NB4 (cell line): ENCODE data around the gene GNPDA2.

Experiments
- DNase-seq: peaks from one replicate; pipeline ENCODE4 v3.0.0; 2010; ENCODE audit warnings: low read depth
- H3K4me3 ChIP-seq: one replicate; pipeline ENCODE4 v1.5.1; 2011; ENCODE audit warnings: mild to moderate bottlenecking, low read depth, low read length, moderate library complexity
- MYC ChIP-seq: IDR thresholded peaks from 2 replicates; pipeline ENCODE4 v1.6.1; 2011; ENCODE audit warnings: low read depth, low read length
- POLR2A ChIP-seq: IDR thresholded peaks from 2 replicates; pipeline ENCODE4 v1.6.1; 2011; ENCODE audit warnings: mild to moderate bottlenecking; ENCODE audit not compliant: insufficient read length; ENCODE audit errors: extremely low read depth
- TF ChIP-seq, protein P1 (sequence below): IDR thresholded peaks from 2 replicates; pipeline ENCODE4 v1.6.1; 2011; ENCODE audit warnings: low read depth, low read length
- TF ChIP-seq, protein P2 (sequence below): IDR thresholded peaks from one replicate; pipeline ENCODE4 v1.5.1; 2012; ENCODE audit warnings: low read depth, low read length

GNPDA2 gene

DNA sequence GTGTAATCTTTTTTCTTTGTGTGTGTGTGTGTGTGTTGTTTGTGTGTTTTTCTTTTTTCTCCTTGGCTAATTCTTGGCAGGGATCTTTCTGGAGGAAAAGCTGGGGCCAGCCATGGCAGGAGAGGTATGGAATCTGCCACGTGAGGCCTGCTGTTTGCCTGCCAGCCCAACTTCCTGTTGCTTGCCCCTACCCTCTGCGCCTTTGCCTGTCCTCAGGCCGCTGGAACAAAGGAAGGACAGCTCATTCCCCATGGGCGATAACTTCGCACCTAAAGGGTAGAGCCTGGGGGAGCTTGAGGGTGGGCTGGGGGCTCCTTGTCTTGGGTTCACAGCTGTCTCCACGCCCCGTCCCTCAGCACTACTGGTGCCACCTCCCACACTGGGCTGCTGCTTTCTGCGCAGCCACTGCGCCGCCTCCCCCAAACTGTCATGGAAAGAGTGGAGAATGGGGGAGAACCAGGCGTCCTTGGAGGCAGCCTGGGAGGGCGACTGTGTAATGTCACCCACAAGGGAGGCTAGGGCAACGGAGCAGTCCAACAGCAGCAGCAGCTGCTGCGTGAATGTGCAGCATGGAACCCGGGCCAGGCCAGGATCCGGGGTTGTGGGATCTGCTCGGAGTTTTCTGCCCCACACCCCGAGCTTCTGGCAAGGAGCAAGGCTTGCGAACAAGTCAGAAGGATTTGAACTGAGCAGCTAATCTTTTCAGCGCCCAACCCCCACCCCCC lies 62.7 kb downstream of the GNPDA2 start:
- DNase-seq = no peak
- no peak overlapping the region for H3K4me3 ChIP-seq
- TF ChIP-seq, protein P1, sequence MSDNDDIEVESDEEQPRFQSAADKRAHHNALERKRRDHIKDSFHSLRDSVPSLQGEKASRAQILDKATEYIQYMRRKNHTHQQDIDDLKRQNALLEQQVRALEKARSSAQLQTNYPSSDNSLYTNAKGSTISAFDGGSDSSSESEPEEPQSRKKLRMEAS = no peak
- TF ChIP-seq, protein P2, sequence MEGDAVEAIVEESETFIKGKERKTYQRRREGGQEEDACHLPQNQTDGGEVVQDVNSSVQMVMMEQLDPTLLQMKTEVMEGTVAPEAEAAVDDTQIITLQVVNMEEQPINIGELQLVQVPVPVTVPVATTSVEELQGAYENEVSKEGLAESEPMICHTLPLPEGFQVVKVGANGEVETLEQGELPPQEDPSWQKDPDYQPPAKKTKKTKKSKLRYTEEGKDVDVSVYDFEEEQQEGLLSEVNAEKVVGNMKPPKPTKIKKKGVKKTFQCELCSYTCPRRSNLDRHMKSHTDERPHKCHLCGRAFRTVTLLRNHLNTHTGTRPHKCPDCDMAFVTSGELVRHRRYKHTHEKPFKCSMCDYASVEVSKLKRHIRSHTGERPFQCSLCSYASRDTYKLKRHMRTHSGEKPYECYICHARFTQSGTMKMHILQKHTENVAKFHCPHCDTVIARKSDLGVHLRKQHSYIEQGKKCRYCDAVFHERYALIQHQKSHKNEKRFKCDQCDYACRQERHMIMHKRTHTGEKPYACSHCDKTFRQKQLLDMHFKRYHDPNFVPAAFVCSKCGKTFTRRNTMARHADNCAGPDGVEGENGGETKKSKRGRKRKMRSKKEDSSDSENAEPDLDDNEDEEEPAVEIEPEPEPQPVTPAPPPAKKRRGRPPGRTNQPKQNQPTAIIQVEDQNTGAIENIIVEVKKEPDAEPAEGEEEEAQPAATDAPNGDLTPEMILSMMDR = no peak
- TF ChIP-seq POLR2A (no peak), MYC (no peak)

DNA sequence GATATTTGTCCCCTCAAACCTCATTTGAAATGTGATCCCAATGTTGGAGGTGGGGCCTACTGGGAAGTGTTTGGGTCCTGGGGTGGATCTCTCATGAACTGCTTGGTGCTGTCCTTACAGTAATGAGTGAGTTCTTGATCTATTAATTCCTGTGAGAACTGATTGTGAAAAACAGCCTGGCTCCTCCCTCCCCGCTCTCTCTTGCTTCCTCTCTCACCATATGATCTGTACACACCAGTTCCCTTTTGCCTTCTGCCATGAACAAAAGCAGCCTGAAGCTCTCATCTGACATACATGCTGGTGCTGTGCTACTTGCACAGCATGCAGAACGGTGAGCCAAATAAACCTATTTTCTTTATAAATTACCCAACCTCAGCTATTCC lies 63.7 kb downstream of the GNPDA2 start:
- TF ChIP-seq POLR2A (no peak), MYC (no peak)
- TF ChIP-seq, protein P2 = no peak
- H3K4me3 ChIP-seq = no peak overlapping the region
- DNase-seq = peak; percentile 30

DNA sequence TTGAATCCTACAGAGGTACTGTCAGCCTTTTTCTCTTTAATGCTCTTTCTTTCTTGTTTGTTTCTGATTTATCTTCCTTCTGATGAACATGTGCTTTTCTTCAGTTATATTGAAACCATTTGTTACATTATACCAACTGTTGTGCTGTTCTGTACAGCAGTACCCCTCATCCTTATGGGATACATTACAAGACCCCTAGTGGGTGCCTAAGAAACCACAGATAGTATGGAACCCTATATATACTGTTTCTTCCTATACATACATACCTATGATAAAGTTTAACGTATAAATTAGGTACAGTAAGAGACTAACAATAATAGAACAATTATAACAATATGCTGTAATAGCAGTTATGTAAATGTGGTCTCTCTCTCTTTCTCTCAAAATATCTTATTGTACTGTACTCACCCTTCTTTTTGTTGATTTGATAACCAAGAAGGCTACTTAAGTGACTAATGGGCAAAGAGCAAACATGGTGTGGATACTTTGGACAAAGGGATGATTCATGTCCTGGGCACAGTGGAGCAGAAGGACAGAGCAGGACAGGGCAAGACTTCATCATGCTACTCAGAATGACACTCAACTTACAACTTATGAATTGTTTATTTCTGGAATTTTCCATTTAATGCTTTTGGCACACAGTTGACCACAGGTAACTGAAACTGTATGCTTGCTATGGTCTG lies 64.3 kb downstream of the GNPDA2 start:
- no peak for DNase-seq
- TF ChIP-seq POLR2A (no peak), MYC (no peak)
- TF ChIP-seq, protein P2 = no peak
- TF ChIP-seq, protein P1 = no peak

DNA sequence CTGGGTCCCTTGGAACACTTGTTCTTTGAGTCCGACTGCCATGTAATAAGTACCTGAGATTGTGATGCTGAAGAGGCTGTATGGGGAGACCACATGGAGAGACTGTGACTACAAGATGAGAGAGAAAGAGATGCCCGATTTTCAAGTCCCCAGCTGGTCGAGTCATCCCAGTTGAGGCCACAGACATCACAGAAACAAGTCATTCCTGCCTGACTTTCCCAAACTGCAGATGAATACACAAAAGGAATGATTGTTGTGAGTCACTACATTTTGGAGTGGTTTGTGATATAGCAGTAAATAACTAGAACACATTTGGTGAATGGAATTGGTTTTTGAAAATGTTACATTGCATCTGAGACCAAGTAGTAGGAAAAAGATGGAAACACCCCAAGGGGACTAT lies 66.0 kb downstream of the GNPDA2 start:
- H3K4me3 ChIP-seq = no peak overlapping the region
- TF ChIP-seq MYC (no peak), POLR2A (no peak)
- TF ChIP-seq, protein P1 = no peak
- TF ChIP-seq, protein P2 = no peak
- no peak for DNase-seq

More for the DNA sequence above, 64.3 kb downstream of the GNPDA2 start:
- H3K4me3 ChIP-seq = no peak overlapping the region

DNA sequence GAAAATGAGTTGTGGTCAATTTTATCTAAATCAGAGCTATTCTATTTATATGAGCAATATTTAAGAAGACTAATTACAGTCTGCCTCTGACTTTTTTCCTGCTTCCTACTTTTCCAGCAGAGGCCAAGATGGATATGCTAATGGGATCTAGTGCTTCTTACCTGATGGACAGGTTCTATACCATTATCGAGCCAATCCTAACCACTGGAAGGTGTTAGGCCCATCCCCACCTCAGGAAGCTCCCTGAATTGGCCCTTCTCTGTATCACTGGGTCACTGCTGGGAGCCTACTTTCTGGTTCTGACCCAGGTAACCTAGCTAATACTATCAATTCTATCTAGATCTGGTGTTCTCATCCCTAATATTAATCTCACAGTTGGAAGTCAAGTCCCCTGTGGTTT lies 74.4 kb downstream of the GNPDA2 start:
- TF ChIP-seq, protein P2 = no peak
- TF ChIP-seq, protein P1 = no peak
- TF ChIP-seq POLR2A (no peak), MYC (no peak)

More for the DNA sequence above, 74.4 kb downstream of the GNPDA2 start:
- no peak for DNase-seq
- H3K4me3 ChIP-seq = no peak overlapping the region
